ENCODE data around the gene LAMP5.

LAMP5 gene

GRCh38 chr20:9500121-9500520 lies 14.3 kb upstream of the LAMP5 start:
- no peak for DNase-seq (ENCODE audit: low read depth in 2 of 3, low spot score in 1 of 3)

- DNase-seq (ENCODE audit: low read depth in 2 of 3, low spot score in 1 of 3): no peak
Observed at GRCh38 chr20:9501473-9501872, 12.9 kb upstream of the LAMP5 start.

GRCh38 chr20:9503526-9504245 lies 10.7 kb upstream of the LAMP5 start:
- DNase-seq (ENCODE audit: low read depth in 2 of 3, low spot score in 1 of 3): no peak

GRCh38 chr20:9506280-9506821 lies 8.0 kb upstream of the LAMP5 start:
- no peak for DNase-seq (ENCODE audit: low read depth in 2 of 3, low spot score in 1 of 3)

- no peak for DNase-seq (ENCODE audit: low read depth in 2 of 3, low spot score in 1 of 3)
Observed at GRCh38 chr20:9506964-9507369, 7.4 kb upstream of the LAMP5 start.

GRCh38 chr20:9507544-9508239 lies 6.7 kb upstream of the LAMP5 start:
- no peak for DNase-seq (ENCODE audit: low read depth in 2 of 3, low spot score in 1 of 3)

GRCh38 chr20:9508240-9508661 lies 6.1 kb upstream of the LAMP5 start:
- DNase-seq (ENCODE audit: low read depth in 2 of 3, low spot score in 1 of 3): no peak

GRCh38 chr20:9508696-9509178 lies 5.7 kb upstream of the LAMP5 start:
- no peak for DNase-seq (ENCODE audit: low read depth in 2 of 3, low spot score in 1 of 3)

GRCh38 chr20:9509246-9509645 lies 5.1 kb upstream of the LAMP5 start:
- DNase-seq (ENCODE audit: low read depth in 2 of 3, low spot score in 1 of 3): no peak

- no peak for DNase-seq (ENCODE audit: low read depth in 2 of 3, low spot score in 1 of 3)
Observed at GRCh38 chr20:9510911-9511310, 3.5 kb upstream of the LAMP5 start.

GRCh38 chr20:9514072-9514460 lies 324 bp upstream of the LAMP5 start:
- no peak for DNase-seq (ENCODE audit: low read depth in 2 of 3, low spot score in 1 of 3)

- DNase-seq (ENCODE audit: low read depth in 2 of 3, low spot score in 1 of 3): no peak
Observed at GRCh38 chr20:9515214-9515585, 810 bp downstream of the LAMP5 start.

- no peak for DNase-seq (ENCODE audit: low read depth in 2 of 3, low spot score in 1 of 3)
Observed at GRCh38 chr20:9515741-9516233, 1.4 kb downstream of the LAMP5 start.

GRCh38 chr20:9516234-9516871 lies 2.0 kb downstream of the LAMP5 start:
- DNase-seq (ENCODE audit: low read depth in 2 of 3, low spot score in 1 of 3): no peak

GRCh38 chr20:9517297-9518162 lies 3.1 kb downstream of the LAMP5 start:
- no peak for DNase-seq (ENCODE audit: low read depth in 2 of 3, low spot score in 1 of 3)

GRCh38 chr20:9518576-9519175 lies 4.3 kb downstream of the LAMP5 start:
- DNase-seq (ENCODE audit: low read depth in 2 of 3, low spot score in 1 of 3): no peak

GRCh38 chr20:9520086-9520485 lies 5.7 kb downstream of the LAMP5 start:
- DNase-seq (ENCODE audit: low read depth in 2 of 3, low spot score in 1 of 3): no peak

GRCh38 chr20:9523636-9524035 lies 9.2 kb downstream of the LAMP5 start:
- no peak for DNase-seq (ENCODE audit: low read depth in 2 of 3, low spot score in 1 of 3)

- DNase-seq (ENCODE audit: low read depth in 2 of 3, low spot score in 1 of 3): no peak
Observed at GRCh38 chr20:9531581-9531980, 17.2 kb downstream of the LAMP5 start.

GRCh38 chr20:9532069-9532838 lies 17.9 kb downstream of the LAMP5 start:
- DNase-seq (ENCODE audit: low read depth in 2 of 3, low spot score in 1 of 3): no peak

Data from stimulated activated CD4-positive, alpha-beta T cell treated with anti-CD3 and anti-CD28 coated beads, Interleukin-12 subunit alpha, Interleukin-12 subunit beta, amount 100 ng/mL, for 48 hours (primary cell).